Lung (tissue), 12 donors: Measurements from ENCODE around the gene PPOX. TPM values are rescaled to one million over a fixed set of nuclear protein-coding genes. Genes with fewer than 3 reads are reported as not detected.

Source experiments
- ATAC-seq: fragments of 200-7000 bp; cut with Tn5 transposase; one replicate; pipeline ENCODE4 v1.9.1; 2020; ENCODE audit warnings: moderate number of reproducible peaks; ENCODE audit not compliant: insufficient read depth, low FRiP score
- DNase-seq, 3 donors: peaks; one replicate each; pipeline ENCODE4 v3.0.0-alpha.2; 2013 to 2017
- H3K27ac ChIP-seq, 2 donors: one replicate each; pipeline ENCODE4 v1.5.1; 2013; ENCODE audit warnings: mild to moderate bottlenecking in 2 of 2, moderate library complexity in 2 of 2, control low read depth in 1 of 2, inconsistent platforms in 1 of 2, low read depth in 1 of 2, low read length in 1 of 2
- H3K27me3 ChIP-seq, 3 donors: one replicate each; pipeline ENCODE4 v1.5.1; 2013; ENCODE audit warnings: low read length in 2 of 3; ENCODE audit not compliant: control insufficient read depth in 3 of 3, insufficient read depth in 3 of 3
- H3K36me3 ChIP-seq, 4 donors: one replicate each; pipeline ENCODE4 v1.5.1; 2013; ENCODE audit warnings: low read length in 4 of 4, mild to moderate bottlenecking in 1 of 4, moderate library complexity in 1 of 4; ENCODE audit not compliant: control insufficient read depth in 4 of 4, insufficient read depth in 4 of 4
- H3K4me1 ChIP-seq, 5 donors: one replicate each; pipeline ENCODE4 v1.5.1; 2013; ENCODE audit warnings: low read length in 5 of 5, mild to moderate bottlenecking in 2 of 5, moderate library complexity in 1 of 5; ENCODE audit not compliant: control insufficient read depth in 5 of 5, insufficient read depth in 5 of 5
- H3K4me3 ChIP-seq: one replicate; pipeline ENCODE4 v1.5.1; 2013; ENCODE audit warnings: mild to moderate bottlenecking, control low read depth, moderate library complexity
- H3K9ac ChIP-seq, 2 donors: one replicate each; pipeline ENCODE4 v1.5.1; 2013; ENCODE audit warnings: low read length in 2 of 2, control low read depth in 1 of 2; ENCODE audit not compliant: insufficient read depth in 1 of 2
- H3K9me3 ChIP-seq, 4 donors: one replicate each; pipeline ENCODE4 v1.5.1; 2013; ENCODE audit warnings: low read length in 3 of 4, mild to moderate bottlenecking in 1 of 4, moderate library complexity in 1 of 4; ENCODE audit not compliant: control insufficient read depth in 4 of 4, insufficient read depth in 3 of 4
- CTCF ChIP-seq: IDR thresholded peaks from 2 replicates; pipeline ENCODE4 v1.5.1; 2012; ENCODE audit warnings: mild to moderate bottlenecking; ENCODE audit errors: control extremely low read depth, extremely low read depth
- WGBS, 2 donors: extraction: QIAGEN DNeasy Blood & Tissue Kit; methylation state at CpG; one replicate each; pipeline ENCODE4 v1.1.7; 2013; 5-methylcytosine and 5-hydroxymethylcytosine counted together
- polyA plus RNA-seq, 2 donors: library from polyadenylated mRNA; stranded (reverse); fragments of 200-250 nt; gene quantifications; one replicate each; pipeline ENCODE4 v1.2.1, GENCODE V29; 2013
- total RNA-seq, 2 donors: library from RNA; depleted of rRNA in 1 of 2; stranded (reverse); fragments of >200 nt in 1 of 2; gene quantifications; one replicate each; pipeline ENCODE4 v1.2.1, GENCODE V29; 2014 to 2021
- donor health status: control.
- donor health status: control.
- donor health status: Bipolar disorder and iron deficiency.
- donor health status: healthy.
- donor health status: DM: yes; HTN: yes; CAD: no.

The PPOX gene
- total and polyA plus RNA-seq, 4 donors = 14.8 to 34.1 (median 33.0) TPM

DNA sequence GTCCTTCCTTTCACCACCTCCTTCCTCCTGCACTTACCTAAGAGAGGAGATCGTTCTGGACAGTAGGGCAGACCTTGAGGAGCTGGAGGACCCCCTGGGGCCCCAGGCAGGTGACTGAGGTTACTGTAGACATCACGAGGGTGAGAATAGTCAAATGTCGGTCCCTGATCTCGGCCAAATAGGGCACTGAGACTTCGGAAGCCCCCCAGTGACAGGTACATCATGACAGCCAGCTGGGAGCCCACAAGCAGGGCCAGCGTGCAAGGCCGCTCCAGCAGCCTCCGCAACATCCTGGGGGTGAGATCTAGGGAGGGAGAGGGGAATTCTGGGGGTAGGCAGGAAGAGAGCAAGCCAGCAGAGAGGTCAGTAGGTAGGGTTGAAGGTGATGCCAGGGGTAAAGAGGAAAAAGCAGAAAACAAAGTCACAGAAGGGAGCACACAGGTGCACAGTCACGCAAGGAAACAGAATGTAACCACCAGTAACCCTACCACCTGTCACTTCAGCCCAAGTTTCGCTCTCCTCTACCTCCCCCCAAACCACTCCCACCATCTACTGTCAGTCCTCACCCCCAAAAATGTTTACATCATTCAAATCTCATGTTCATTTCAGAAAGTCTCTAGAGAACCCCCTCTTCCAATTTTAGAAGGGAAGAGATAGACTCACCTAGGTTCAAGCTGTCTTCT, 9.7 kb downstream of the PPOX start:
- H3K9ac ChIP-seq = no peak overlapping the region
- WGBS, 2 donors = 91 to 93% methylated on average over 10 of the region's 10 CpGs
- H3K36me3 ChIP-seq = peaks cover 7 to 47% (median 28%) of the 10 kb centered on the region in 4 donors
- ATAC-seq = no peak
- no peaks in the 10 kb centered on the region for H3K9me3 ChIP-seq
- no peak for DNase-seq
- TF ChIP-seq CTCF = no peak
- H3K4me3 ChIP-seq = no peak overlapping the region
- H3K27me3 ChIP-seq = no peaks in the 10 kb centered on the region
- H3K27ac ChIP-seq = no peak overlapping the region
- H3K4me1 ChIP-seq = peaks cover 0 to 21% (median 7%) of the 10 kb centered on the region in 5 donors

GRCh38 chr1:161176468-161177111, 10.4 kb downstream of the PPOX start:
- peak overlapping the region; percentile 82 for H3K4me3 ChIP-seq
- 19 to 26% methylated on average over 16 to 17 of the region's 17 CpGs for WGBS, 2 donors
- H3K27me3 ChIP-seq = no peaks in the 10 kb centered on the region
- peak overlapping the region; percentile 93 to 97 for H3K27ac ChIP-seq
- no peak for TF ChIP-seq CTCF
- no peak for DNase-seq
- peaks cover 0 to 21% (median 7%) of the 10 kb centered on the region in 5 donors for H3K4me1 ChIP-seq
- no peaks in the 10 kb centered on the region for H3K9me3 ChIP-seq
- peaks cover 7 to 44% (median 23%) of the 10 kb centered on the region in 4 donors for H3K36me3 ChIP-seq
- peak; percentile 12 for ATAC-seq
- peak overlapping the region; percentile 79 to 93 for H3K9ac ChIP-seq

GRCh38 chr1:161177112-161177935, 11.1 kb downstream of the PPOX start, which contains the start of gene B4GALT3:
Gene B4GALT3, minus strand, starts transcription at chr1:161177507. Its CDS starts 1,447 bp downstream, at chr1:161176060.
- no peak for TF ChIP-seq CTCF
- Histone ChIP-seq H3K36me3 (peaks cover 6 to 37% (median 18%) of the 10 kb centered on the region in 4 donors), H3K9me3 (no peaks in the 10 kb centered on the region), H3K4me3 (peak within 1 kb of the TSS; percentile 82), H3K9ac (peak within 1 kb of the TSS; percentile 79 to 93), H3K4me1 (peaks cover 0 to 21% (median 7%) of the 10 kb centered on the region in 5 donors), H3K27me3 (no peaks in the 10 kb centered on the region), H3K27ac (peak within 1 kb of the TSS; percentile 93 to 97)
- DNase-seq (peak; percentile 86 to 93 (median 89)), ATAC-seq (peak; percentile 96)
- 4 to 6% methylated on average over 47 to 50 of the region's 50 CpGs for WGBS, 2 donors
